MCF 10A (cell line): Measurements from ENCODE around the gene MINK1. TPM values are rescaled to one million over a fixed set of nuclear protein-coding genes. Genes with fewer than 3 reads are reported as not detected.

Experiments
- BruUV-seq: library from RNA; stranded (reverse); fragments of 400-500 nt; replicated peaks from 2 replicates; lab custom pipeline; 2021; lab: Mats Ljungman, UMichigan
- CTCF ChIA-PET: fragments of 300-600 bp; sonication (Branson Sonifier 250); formaldehyde crosslinking; extraction: SDS; loops from one replicate; lab custom pipeline; 2021; ENCODE audit warnings: antibody characterized with exemption, inconsistent platforms; lab: Yijun Ruan, JAX
- POLR2A ChIA-PET: fragments of 300-600, 350-650 bp; sonication (Branson Sonifier 250); formaldehyde crosslinking; extraction: SDS; loops from one replicate; lab custom pipeline; 2020; ENCODE audit warnings: antibody characterized with exemption, inconsistent platforms; lab: Yijun Ruan, JAX
- DNase-seq: peaks from one replicate; pipeline ENCODE4 v3.0.0-alpha.2; 2018; ENCODE audit not compliant: unreplicated experiment
- H3K27ac Mint-ChIP-seq: one replicate; pipeline ENCODE4 v1.8.0; 2022; ENCODE audit warnings: mild to moderate bottlenecking, low read depth, mixed read lengths; ENCODE audit not compliant: unreplicated experiment
- H3K27me3 Mint-ChIP-seq: one replicate; pipeline ENCODE4 v1.8.0; 2022; ENCODE audit warnings: mixed read lengths; ENCODE audit not compliant: insufficient read depth, unreplicated experiment
- H3K36me3 Mint-ChIP-seq: one replicate; pipeline ENCODE4 v1.8.0; 2022; ENCODE audit warnings: mild to moderate bottlenecking, moderate library complexity, mixed read lengths; ENCODE audit not compliant: insufficient read depth, unreplicated experiment
- H3K4me1 Mint-ChIP-seq: one replicate; pipeline ENCODE4 v1.8.0; 2022; ENCODE audit warnings: mixed read lengths; ENCODE audit not compliant: insufficient read depth, unreplicated experiment
- H3K4me3 Mint-ChIP-seq: one replicate; pipeline ENCODE4 v1.8.0; 2022; ENCODE audit warnings: mild to moderate bottlenecking, moderate library complexity, mixed read lengths; ENCODE audit not compliant: unreplicated experiment
- H3K9me3 Mint-ChIP-seq: one replicate; pipeline ENCODE4 v1.8.0; 2022; ENCODE audit warnings: mixed read lengths; ENCODE audit not compliant: unreplicated experiment
- intact Hi-C: fragments of 100-400 bp; cut with micrococcal nuclease; formaldehyde crosslinking; loops from 2 replicates; pipeline ENCODE4 v1.14.1; 2022
- total RNA-seq: library from RNA; stranded (reverse); gene quantifications from 2 replicates; pipeline ENCODE4 v1.2.3, GENCODE V29; 2022
- TF ChIP-seq, protein P1 (sequence below): fragments of 200-600 bp; IDR thresholded peaks from one replicate; pipeline ENCODE4 v1.8.0; 2022; ENCODE audit warnings: antibody characterized with exemption, mild to moderate bottlenecking; ENCODE audit not compliant: unreplicated experiment

The MINK1 gene
- total RNA-seq, 1 experiment from 2014 or later, result 124 TPM

DNA sequence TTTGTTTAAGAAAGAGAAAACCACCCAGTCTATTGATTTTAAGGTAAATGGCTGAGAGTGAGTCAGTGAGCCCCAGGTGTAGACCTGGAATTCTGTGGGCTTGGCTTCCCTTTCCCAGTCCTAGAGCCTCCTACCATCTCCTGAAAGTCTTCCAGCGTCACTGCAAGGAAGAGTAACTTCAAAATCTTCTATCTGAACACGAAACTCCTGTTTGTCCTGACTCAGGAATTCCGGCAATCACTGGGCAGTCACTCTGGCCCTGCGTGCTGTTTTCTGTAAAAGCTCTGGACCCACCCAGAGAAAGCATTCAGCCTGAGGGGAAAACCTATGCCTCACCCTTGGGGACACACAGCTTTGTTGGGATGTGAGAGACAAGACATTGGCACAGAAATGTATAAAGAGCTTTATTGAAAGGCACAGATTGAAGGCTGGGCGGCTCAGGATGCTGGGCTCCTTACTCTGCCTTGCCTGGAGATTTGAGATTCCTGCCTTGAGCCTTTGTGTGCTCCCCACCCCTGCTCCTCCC, 15.9 kb downstream of the MINK1 start:
- H3K27ac Mint-ChIP-seq, result peak overlapping the region; percentile 89
- peaks cover 76% of the 10 kb centered on the region for H3K4me1 Mint-ChIP-seq
- ChIA-PET CTCF (interaction anchor here (0.7 to 2.8 kb wide), 4 partner anchors 9 to 59 kb away, joined by 3 to 11 read pairs (median 4); no protein-coding TSS in a partner anchor), POLR2A (interaction anchor here (0.7 to 13.6 kb wide), 17 partner anchors 11 to 146 kb away, joined by 3 to 211 read pairs (median 6); partner anchors contain the start of genes GLTPD2, MED11, MINK1 and PLD2)
- BruUV-seq, result no TSS peak
- peaks cover 23% of the 10 kb centered on the region for H3K36me3 Mint-ChIP-seq
- DNase-seq, result peak; percentile 90
- intact Hi-C loops, result loop anchor here (2.0 kb wide), 1 partner anchor 14 kb away; no protein-coding TSS in a partner anchor
- no peaks in the 10 kb centered on the region for H3K27me3 Mint-ChIP-seq
- no peaks in the 10 kb centered on the region for H3K9me3 Mint-ChIP-seq
- TF ChIP-seq, protein P1, sequence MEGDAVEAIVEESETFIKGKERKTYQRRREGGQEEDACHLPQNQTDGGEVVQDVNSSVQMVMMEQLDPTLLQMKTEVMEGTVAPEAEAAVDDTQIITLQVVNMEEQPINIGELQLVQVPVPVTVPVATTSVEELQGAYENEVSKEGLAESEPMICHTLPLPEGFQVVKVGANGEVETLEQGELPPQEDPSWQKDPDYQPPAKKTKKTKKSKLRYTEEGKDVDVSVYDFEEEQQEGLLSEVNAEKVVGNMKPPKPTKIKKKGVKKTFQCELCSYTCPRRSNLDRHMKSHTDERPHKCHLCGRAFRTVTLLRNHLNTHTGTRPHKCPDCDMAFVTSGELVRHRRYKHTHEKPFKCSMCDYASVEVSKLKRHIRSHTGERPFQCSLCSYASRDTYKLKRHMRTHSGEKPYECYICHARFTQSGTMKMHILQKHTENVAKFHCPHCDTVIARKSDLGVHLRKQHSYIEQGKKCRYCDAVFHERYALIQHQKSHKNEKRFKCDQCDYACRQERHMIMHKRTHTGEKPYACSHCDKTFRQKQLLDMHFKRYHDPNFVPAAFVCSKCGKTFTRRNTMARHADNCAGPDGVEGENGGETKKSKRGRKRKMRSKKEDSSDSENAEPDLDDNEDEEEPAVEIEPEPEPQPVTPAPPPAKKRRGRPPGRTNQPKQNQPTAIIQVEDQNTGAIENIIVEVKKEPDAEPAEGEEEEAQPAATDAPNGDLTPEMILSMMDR, result no peak
- H3K4me3 Mint-ChIP-seq, result peak overlapping the region; percentile 12

DNA sequence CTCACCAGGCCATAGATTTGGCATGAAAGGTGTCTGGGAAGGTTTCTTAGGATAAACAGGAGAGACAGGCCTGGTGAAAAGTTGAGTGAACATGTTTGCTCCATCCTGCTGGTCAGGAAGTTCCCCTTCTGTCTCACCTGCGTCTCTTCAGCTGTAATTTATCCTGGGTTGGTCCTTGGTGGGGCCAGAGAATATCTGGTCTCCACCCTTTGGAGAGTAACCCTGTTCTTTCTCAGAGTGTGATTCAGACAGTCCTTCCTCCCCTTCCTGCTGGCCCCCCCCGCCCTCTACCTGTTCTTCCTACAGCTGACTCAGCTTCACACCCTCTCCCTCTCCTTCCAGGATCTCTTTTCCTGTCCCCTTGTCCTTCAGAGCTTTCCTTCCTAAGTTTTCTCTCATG, 17.1 kb downstream of the MINK1 start:
- TF ChIP-seq, protein P1, result no peak
- BruUV-seq, result no TSS peak

DNA sequence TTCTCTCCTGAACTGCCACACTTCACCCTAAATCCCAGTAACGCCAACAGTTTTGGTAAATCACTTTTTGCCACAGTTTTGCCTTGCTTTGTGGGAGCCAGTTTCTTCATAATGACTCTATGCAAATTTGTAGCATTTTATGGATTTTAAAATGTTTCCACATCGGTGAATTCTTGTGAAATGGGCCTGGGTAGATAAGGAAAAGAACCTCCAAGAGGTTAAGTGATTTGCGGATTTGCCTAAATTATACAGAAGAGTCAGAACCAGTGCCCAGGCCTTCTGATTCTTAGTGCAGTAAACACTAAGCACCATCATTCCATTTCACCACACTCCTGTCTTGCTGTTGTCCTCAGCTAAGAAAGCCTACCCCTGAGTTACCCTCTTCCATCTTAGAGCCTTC, 17.9 kb downstream of the MINK1 start:
- peak overlapping the region; percentile 89 for H3K27ac Mint-ChIP-seq
- no peaks in the 10 kb centered on the region for H3K9me3 Mint-ChIP-seq
- ChIA-PET CTCF (interaction anchor here (0.5 to 2.8 kb wide), 3 partner anchors 8 to 61 kb away, joined by 3 to 11 read pairs (median 3); no protein-coding TSS in a partner anchor), POLR2A (interaction anchor here (0.7 to 13.6 kb wide), 6 partner anchors 9 to 119 kb away, joined by 3 to 211 read pairs (median 28); partner anchors contain the start of genes GLTPD2, MINK1, RNF167 and SLC25A11)
- intact Hi-C loops, result no loop called here
- TF ChIP-seq, protein P1, result no peak
- no TSS peak for BruUV-seq
- peaks cover 21% of the 10 kb centered on the region for H3K36me3 Mint-ChIP-seq
- H3K27me3 Mint-ChIP-seq, result no peaks in the 10 kb centered on the region
- DNase-seq, result no peak
- peak overlapping the region; percentile 12 for H3K4me3 Mint-ChIP-seq
- H3K4me1 Mint-ChIP-seq, result peaks cover 72% of the 10 kb centered on the region

More for the DNA sequence above, 17.1 kb downstream of the MINK1 start:
- intact Hi-C loops, result no loop called here
- Mint-ChIP-seq H3K4me3 (peak overlapping the region; percentile 12), H3K27ac (peak overlapping the region; percentile 89), H3K27me3 (no peaks in the 10 kb centered on the region), H3K4me1 (peaks cover 77% of the 10 kb centered on the region), H3K36me3 (peaks cover 25% of the 10 kb centered on the region), H3K9me3 (no peaks in the 10 kb centered on the region)
- DNase-seq, result peak; percentile 82
- ChIA-PET POLR2A (interaction anchor here (0.7 to 13.6 kb wide), 16 partner anchors 10 to 1702 kb away, joined by 3 to 211 read pairs (median 6); partner anchors contain the start of genes ARRB2, GLTPD2, MINK1 and PLD2), CTCF (interaction anchor here (1.2 to 2.8 kb wide), 2 partner anchors 8 to 60 kb away, joined by 3 to 11 read pairs; no protein-coding TSS in a partner anchor)

DNA sequence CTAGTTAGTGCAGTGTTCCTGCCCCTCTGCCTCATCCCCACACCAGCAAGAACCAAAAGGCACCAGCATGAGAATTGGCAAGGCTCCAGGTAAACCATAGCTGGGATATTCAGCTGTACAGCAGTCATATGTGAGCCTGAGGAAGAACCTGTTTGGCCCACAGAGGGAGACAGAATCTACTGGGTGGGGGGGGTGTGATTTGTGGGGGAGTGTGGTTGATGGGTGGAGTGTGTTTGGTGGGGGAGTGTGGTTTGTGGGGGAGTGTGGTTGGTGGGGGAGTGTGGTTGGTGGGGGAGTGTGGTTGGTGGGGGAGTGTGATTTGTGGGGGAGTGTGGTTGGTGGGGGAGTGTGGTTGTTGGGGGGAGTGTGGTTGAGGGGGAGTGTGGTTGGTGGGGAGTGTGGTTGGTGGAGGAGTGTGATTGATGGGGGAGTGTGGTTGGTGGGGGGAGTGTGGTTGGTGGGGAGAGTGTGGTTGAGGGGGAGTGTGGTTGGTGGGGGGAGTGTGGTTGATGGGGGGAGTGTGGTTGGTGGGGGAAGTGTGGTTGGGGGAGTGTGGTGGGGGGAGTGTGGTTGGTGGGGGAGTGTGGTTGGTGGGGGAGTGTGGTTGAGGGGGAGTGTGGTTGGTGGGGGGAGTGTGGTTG, 19.5 kb downstream of the MINK1 start:
- Mint-ChIP-seq H3K4me3 (peak overlapping the region; percentile 2), H3K4me1 (peaks cover 75% of the 10 kb centered on the region), H3K9me3 (no peaks in the 10 kb centered on the region), H3K27ac (peak overlapping the region; percentile 89), H3K27me3 (no peaks in the 10 kb centered on the region), H3K36me3 (peaks cover 27% of the 10 kb centered on the region)
- ChIA-PET POLR2A (interaction anchor here (0.7 to 13.6 kb wide), 7 partner anchors 14 to 64 kb away, joined by 3 to 211 read pairs (median 3); partner anchors contain the start of genes GLTPD2 and MINK1), CTCF (no interaction called here)
- TF ChIP-seq, protein P1, result no peak
- intact Hi-C loops, result no loop called here
- peak; percentile 63 for DNase-seq
- BruUV-seq, result no TSS peak
